ENCODE measurements around the gene PAXX.

Gene PAXX

DNA sequence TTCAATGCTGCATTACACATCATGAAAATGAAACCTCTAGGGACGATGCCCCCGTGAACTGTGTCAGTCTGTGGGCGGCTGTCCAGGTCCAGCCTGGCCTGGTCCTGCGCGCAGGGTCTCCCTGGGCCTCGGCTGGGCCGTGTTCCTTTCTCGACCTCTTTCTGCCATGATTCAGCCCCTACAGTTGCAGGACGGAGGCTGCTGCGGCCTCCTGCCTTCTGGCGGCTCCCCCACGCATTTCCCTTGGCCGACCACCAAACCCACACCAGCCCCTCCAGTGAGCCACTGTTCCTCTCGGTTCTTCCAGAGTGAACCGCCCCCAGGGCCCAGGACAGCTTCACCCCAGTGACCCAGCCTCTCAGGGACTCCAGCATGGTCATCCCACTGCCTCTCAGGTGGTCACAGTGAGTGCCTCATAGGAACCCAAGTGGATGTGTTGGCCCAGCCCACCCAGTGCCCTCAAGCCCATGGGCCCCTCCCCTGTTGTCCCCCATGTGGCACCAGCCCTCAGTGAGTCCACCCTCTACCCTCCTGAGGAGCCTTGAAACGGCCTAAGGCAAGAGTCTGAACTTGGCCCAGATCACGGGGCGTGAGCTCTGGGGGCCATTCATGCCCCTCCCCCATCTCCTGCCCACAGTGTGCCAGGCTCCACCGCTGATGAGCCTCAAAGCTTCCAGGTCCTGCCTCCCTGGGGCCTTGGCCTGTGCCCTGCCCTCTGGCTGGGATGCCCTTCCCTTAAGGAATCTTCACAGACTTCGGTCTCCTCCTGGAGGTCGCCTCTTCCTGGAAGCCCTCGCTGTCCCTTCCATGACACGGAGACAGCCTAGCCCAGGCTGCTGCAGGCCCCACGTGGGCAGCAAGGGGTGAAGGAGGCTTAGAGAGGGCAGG lies 14.1 kb downstream of the PAXX start:
- no peak for DNase-seq

GRCh38 chr9:137007108-137007815 lies 15.0 kb downstream of the PAXX start:
- no peak for DNase-seq

DNA sequence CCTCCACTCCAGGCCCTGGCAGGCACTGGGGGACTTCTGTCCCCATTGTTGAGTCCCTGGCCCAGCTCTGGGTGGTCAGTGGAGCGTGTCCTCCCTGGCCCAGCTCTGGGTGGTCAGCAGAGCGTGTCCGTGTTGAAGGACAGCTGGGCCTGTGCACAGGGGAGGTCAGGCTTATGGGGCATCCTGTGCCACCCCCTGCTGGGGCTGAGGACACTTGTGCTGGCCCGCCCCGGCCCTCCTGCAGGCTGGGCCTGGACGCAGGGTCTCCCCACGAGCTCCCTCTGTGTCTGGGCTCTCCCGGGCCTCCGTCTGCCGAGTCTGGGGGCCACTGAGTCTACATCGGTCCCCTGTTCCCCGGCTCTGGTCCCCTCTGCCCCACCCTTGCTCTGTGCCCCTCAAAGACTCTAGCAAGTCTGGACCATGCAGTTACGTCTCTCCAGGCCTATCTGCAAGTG lies 15.6 kb downstream of the PAXX start:
- no peak for DNase-seq

DNA sequence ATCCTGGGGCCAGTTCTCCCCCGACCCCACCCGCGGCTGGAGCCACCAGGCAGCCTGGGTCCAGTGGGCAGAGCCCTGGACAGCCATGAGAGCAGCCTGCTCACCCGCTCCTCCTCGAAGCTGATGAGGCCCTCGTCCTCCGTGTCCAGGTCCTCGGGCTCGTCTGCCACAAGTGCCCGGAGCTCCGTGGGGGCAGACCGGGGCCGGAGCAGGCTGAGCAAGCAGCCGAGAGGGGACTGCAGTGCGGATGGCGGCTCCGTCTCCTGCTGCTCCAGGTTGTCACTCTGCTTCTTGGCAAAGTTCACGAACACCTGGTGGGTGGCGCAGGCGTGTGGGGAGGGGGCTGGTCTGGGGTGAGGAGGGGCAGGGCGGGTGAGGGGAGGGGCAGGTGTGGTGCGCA lies 16.1 kb downstream of the PAXX start:
- no peak for DNase-seq

- DNase-seq, result no peak
These were observed 17.0 kb downstream of the PAXX start for GRCh38 chr9:137009217-137009616.

DNA sequence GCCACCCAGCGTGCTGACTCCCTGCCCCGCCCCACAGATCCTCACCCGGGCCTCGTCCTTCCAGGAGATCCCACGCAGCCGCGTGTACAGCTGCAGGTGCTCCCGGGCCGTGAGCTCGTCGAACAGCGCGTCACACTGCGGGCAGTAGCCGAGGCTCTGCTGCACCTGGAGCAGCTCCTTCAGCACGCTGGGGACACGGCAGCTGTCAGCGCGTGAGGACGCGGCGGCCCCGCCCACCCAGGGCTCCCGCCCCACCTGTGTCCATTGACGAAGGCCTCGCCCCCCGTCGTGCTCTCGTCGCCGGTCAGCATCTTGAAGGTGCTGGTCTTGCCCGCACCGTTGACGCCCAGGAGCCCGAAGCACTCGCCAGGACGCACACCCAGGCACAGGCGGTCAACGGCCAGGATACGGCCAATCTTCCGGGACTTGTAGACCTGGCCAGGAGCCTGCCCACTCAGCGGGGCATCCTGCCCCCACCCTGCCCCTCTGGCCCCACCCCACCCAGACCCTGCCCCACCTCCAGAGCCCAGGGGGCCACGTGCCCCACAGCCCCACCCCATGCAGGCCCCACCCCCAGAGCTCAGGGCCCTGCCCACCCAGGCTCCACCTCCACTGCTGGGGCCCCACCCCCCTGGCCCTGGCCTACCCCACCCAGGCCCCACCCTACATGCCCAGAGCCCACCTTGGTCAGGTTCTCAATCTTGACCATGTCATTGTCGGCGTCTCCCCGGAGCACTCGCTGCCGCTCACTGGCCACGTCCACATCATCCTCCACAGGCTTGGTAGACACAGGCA lies 17.9 kb downstream of the PAXX start:
- no peak for DNase-seq

GRCh38 chr9:137011156-137011555 lies 18.9 kb downstream of the PAXX start:
- no peak for DNase-seq

- DNase-seq, result no peak
These were observed 19.9 kb downstream of the PAXX start for GRCh38 chr9:137011907-137012675.

DNA sequence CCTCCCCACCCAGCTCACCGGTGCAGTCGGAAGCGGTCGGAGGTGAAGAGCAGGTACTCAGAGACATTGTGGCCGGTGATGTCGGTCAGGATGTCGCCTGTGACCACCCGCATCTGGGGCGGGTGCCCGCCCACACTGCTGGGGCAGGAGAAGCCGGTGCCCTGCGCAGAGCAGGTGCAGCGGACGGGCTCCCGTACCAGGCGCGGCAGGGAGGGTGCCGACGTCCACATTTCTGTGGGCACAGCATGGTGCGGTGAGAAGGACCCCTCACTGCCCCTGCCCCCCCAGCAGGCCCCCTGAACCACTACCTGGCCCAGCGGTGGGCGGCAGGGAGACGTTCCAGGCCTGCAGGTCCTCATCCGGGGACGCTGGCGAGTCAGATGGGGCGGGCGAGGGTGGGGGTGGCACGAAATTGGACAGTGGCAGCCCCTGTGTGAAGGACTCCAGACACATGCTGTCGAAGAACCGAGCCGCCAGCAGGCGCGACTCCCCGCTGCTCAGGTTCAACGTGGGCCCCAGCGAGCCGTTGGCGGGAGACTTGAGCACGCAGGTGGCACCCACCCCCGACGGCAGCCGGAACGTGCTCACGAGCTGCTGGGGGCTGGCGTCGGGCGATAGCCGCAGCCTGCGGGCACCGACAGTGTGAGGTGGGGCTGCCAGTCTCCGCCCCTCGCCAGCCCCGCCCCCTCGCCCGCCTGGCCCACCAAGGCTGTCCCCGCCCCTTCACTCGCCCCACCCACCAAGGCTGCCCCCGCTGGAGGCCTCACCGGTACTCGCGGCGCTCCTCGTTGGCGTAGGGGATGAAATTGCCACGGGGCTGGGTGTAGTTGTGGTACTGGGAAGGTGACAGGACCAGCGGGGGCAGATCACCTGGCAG lies 20.7 kb downstream of the PAXX start:
- DNase-seq, result no peak

DNA sequence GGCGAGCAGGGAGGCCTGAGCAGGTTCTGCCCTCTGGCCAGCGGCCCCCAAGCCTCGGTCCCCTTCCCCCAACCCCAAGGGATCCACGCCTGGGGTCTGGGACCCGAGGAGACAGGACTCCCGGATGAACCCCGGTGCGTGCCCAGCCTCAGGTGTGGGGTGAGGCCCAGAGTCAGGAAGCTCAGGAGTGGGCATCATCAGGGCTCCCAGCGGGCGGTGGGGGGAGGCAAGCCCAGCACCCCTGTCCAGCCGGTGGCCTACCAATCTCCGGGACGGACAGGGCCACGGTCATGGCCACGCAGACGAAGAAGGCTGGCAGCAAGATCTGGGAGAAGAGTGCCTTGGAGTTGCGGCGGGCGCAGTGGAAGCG lies 21.3 kb downstream of the PAXX start:
- no peak for DNase-seq

DNA sequence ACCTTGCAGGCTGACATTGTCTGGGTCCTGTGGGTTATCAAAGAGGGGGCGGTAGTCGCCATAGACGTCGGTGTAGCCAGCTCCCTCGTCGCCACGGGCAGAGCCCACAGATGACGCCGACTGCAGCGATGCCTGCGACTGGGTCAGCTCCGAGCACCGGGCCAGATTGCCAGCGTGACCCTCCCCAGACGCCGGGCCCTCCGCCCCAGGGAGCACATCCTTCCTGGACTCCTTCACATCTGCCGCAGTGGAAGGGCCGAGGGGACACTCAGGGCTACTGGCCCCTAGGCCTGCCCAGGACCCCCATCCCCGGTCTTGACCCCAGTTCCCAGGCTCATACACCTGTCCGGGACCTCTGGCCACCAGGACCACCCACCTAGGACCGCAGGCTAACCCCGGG lies 21.9 kb downstream of the PAXX start:
- no peak for DNase-seq

DNA sequence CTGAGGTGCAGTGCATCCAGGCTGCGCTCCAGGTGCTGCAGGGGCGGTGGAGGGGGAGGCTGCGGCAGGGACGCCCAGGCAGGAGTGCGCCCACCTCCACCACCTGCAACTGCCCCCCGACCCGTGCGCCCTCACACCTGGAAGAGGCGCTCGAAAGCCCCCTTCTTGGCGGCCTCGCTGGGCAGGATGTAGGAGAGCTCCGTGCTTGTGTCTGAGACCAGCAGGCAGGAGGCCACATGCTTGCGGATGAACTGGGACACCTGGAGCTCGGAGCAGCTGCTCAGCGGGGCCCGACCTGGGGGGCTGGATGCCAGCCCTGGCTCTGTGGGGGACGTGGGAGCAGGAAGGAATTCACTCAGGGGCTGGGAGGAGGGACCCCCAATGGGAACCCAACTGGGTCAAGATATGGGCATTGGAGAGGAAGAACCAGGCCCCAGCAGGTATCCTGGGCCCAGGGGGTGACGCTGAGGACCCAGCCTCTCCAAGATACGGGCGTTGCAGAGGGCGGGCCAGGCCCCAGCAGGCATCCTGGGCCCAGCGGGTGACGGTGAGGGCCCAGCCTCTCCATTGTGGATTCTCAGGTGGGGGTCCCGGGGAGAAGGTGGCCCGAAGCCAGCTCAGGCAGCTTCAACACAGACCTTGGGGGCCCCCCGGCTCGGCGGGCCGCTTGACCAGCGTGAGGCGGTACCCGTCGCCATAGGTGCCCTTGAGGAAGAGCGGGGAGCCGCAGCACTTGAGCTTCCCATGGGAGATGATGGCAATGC lies 22.7 kb downstream of the PAXX start:
- DNase-seq, result no peak

GRCh38 chr9:137015540-137015930 lies 23.3 kb downstream of the PAXX start:
- DNase-seq, result no peak

DNA sequence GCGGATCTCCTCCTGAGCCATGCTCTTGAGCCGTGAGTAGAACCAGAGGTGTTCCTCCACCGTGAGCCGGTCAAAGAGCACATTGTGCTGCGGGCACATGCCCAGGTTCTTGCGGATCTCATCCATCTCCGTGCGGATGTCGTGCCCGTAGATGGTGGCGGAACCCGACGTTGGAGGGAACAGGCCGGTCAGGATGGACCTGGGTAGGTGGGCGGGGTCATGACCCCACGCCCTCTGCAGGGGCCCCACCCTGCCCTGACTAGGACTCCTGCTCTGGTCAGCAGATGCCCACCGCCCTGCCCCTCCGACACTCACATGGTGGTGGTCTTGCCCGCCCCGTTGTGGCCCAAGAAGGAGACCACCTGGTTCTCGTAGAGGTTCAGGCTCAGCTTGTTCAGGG lies 23.8 kb downstream of the PAXX start:
- DNase-seq, result no peak

GRCh38 chr9:137016436-137016835 lies 24.2 kb downstream of the PAXX start:
- no peak for DNase-seq

DNA sequence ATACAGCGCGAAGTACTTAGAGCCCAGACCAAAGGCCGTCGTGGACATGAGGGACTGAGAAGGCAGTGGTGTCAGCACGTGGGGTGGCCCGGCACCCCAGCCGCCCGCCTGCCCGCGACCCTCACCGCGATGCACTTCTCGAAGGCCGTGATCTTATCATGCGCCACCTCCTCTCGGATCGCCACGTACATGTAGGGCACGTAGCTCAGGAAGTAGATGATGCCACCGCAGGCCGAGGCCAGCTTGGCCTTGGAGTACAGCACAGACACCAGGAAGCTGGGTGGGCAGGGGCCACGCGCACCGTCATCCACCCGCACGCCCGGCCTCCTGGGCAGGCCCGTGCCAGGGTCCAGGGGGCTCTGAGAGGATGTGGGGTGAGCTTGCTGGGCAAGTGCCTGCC lies 24.8 kb downstream of the PAXX start:
- no peak for DNase-seq

DNA sequence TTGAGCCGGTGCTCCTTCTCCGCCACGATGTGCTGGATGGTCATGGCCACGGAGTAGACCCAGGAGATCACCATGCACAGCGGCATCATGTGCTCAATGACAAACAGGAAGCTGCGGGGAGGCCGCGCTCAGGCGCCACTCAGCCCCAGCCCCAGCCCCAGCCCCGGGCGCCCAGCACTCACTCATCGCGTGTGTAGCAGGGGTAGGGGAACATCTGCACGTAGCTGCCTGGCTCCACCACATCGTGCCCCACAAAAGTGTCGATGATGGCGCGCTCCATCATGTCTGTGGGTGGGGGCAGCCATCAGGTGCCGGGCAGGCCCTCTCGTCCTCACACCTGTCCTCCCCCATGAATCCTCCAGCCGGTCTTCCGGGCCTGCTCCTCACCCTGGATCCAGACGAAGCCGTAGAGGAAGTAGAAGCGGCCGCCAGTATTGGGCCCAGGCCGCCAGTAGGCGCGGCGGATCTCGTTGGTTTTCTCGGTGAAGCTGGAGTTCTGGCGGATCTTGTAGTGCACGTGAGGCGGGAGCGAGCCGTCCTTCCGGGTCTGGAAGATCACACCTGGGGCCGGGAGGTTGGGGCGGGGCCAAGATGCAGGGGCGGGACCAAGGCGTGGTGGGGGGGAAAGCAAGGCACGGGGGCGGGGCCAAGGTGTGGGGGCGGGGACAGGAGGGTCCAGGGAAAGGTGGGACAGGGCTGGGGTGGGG lies 25.7 kb downstream of the PAXX start:
- no peak for DNase-seq

DNA sequence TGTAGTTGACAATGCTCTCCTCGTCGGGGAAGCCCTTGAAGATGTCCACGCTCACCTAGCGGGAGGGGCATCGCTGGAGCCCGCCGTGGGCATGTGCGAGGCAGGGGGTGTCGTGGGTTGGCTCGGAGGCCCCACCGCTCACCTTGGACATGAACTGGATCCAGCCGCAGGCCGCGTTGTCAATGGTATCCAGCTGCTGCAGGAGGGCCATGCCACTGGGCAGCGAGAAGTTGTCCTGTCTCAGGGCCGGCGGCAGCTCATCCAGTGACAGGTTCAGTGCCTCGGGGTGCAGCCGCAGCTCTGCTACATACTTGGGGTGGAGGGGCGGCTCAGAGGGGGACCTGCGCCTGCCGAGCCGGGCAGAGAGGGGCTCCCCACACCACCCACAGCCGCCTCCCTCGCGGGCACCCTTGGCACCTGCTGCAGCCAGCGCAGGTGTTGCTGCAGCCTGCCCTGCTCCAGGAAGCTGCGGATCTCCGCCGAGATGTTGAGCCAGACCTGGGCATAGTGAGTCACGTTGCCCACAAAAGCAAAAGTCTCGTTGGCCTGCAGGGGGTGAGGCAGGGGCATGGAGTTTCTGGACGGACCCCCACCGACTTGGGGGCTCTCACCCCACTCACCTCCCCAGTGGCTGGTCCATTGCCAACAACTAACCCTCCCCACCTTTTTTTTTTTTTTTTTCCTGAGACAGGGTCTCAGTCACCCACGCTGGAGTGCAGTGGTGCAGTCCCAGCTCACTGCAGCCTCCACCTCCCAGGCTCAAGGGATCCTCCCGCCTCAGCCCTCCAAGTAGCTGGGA lies 26.7 kb downstream of the PAXX start:
- DNase-seq, result no peak

Data from activated naive CD4-positive, alpha-beta T cell treated with anti-CD3 and anti-CD28 coated beads, Interleukin-2, amount 50 U/mL, for 16 hours (primary cell).